ENCODE results near the gene IGF2. TPM values are rescaled to one million over a fixed set of nuclear protein-coding genes. Genes with fewer than 3 reads are reported as not detected.

The IGF2 gene
- total and polyA plus RNA-seq, 10 of the 15 experiments (the other 5 are each of a cell fraction or from before 2014, with no cell fraction given) = 0.41 TPM; not detected in 9

- TF ChIP-seq ZBTB40 (IDR thresholded peaks at IDR 0.05; ENCODE audit: borderline replicate concordance) (no peak), MEF2A (IDR thresholded peaks at IDR 0.05; ENCODE audit: insufficient read depth, low read depth, low read length) (no peak), ELK1 (IDR thresholded peaks at IDR 0.05; ENCODE audit: low read depth, low read length) (no peak), ZSCAN29 (IDR thresholded peaks at IDR 0.05) (no peak)
These were observed 17.7 kb downstream of the IGF2 start (continued) for GRCh38 chr11:2121227-2122130.

All from GM12878 (cell line).